HFFc6 (cell line): ENCODE data around the gene ZNF778. TPM values are rescaled to one million over a fixed set of nuclear protein-coding genes. Genes with fewer than 3 reads are reported as not detected.
"Not testable (repeated sequence)": the region's sequence is repeated elsewhere in the genome, so short reads cannot be mapped to it uniquely, and the experiment has no call there.

Experiments used
- DNase-seq: peaks from one replicate; pipeline ENCODE4 v3.0.0-alpha.2; 2018
- H3K27ac Mint-ChIP-seq: 2 replicates; pipeline ENCODE4 v1.8.0; 2020; ENCODE audit warnings: mild to moderate bottlenecking, mixed read lengths
- H3K27me3 Mint-ChIP-seq: 2 replicates; pipeline ENCODE4 v1.8.0; 2021; ENCODE audit warnings: mild to moderate bottlenecking, moderate library complexity, mixed read lengths; ENCODE audit not compliant: insufficient read depth
- H3K36me3 Mint-ChIP-seq: 2 replicates; pipeline ENCODE4 v1.8.0; 2021; ENCODE audit warnings: low read depth, mixed read lengths
- H3K4me1 Mint-ChIP-seq: 2 replicates; pipeline ENCODE4 v1.8.0; 2020; ENCODE audit warnings: low read depth, mixed read lengths
- H3K4me3 Mint-ChIP-seq: 2 replicates; pipeline ENCODE4 v1.8.0; 2020; ENCODE audit warnings: mild to moderate bottlenecking, moderate library complexity, mixed read lengths
- H3K9me3 Mint-ChIP-seq: 2 replicates; pipeline ENCODE4 v1.8.0; 2020; ENCODE audit warnings: mild to moderate bottlenecking, mixed read lengths
- CTCF ChIP-seq: fragments of 200-600 bp; sonication (generic); IDR thresholded peaks from 2 replicates; pipeline ENCODE4 v1.5.0; 2021; ENCODE audit warnings: antibody characterized with exemption, mild to moderate bottlenecking
- total RNA-seq, 6 experiments: library from RNA; stranded (reverse); fragmentation: NEBNext Ultra II Directional; extraction: Animal tissue kit (Norgen Biotek cat#: 25700); gene quantifications; 2 replicates in 1 of 6; 3 replicates in 5 of 6; pipeline ENCODE4 v1.2.3, GENCODE V29; 2021

ZNF778 gene
- total RNA-seq, 6 experiments from 2014 or later: 6.8 to 8.1 (median 7.5) TPM

- Mint-ChIP-seq H3K4me3 (no peak overlapping the region), H3K27ac (no peak overlapping the region), H3K36me3 (peaks cover 8% of the 10 kb centered on the region), H3K4me1 (peaks cover 16% of the 10 kb centered on the region), H3K9me3 (no peaks in the 10 kb centered on the region), H3K27me3 (peaks cover 10% of the 10 kb centered on the region)
- no peak for DNase-seq
- TF ChIP-seq CTCF: no peak
Observed at GRCh38 chr16:89265647-89266046, 48.1 kb downstream of the ZNF778 start.

GRCh38 chr16:89266521-89267134 is 49.1 kb downstream of the ZNF778 start:
- H3K9me3 Mint-ChIP-seq: no peaks in the 10 kb centered on the region
- H3K4me1 Mint-ChIP-seq: peaks cover 16% of the 10 kb centered on the region
- peaks cover 10% of the 10 kb centered on the region for H3K27me3 Mint-ChIP-seq
- no peak for DNase-seq
- peak overlapping the region; percentile 11; the same call in 1 of the 2 replicates for H3K27ac Mint-ChIP-seq
- TF ChIP-seq CTCF: no peak
- no peak overlapping the region for H3K4me3 Mint-ChIP-seq
- H3K36me3 Mint-ChIP-seq: peaks cover 12% of the 10 kb centered on the region

GRCh38 chr16:89267746-89268145 is 50.2 kb downstream of the ZNF778 start:
- not testable (repeated sequence) for H3K27ac Mint-ChIP-seq, DNase-seq, H3K9me3 Mint-ChIP-seq, H3K4me3 Mint-ChIP-seq
- H3K4me1 Mint-ChIP-seq: peaks cover 16% of the 10 kb centered on the region
- peaks cover 23% of the 10 kb centered on the region for H3K36me3 Mint-ChIP-seq
- peaks cover 11% of the 10 kb centered on the region for H3K27me3 Mint-ChIP-seq

- Mint-ChIP-seq H3K27me3 (peaks cover 11% of the 10 kb centered on the region), H3K9me3 (no peaks in the 10 kb centered on the region), H3K36me3 (peaks cover 31% of the 10 kb centered on the region), H3K4me1 (peaks cover 16% of the 10 kb centered on the region), H3K4me3 (no peak overlapping the region), H3K27ac (no peak overlapping the region)
- TF ChIP-seq CTCF: no peak
- no peak for DNase-seq
Observed at GRCh38 chr16:89268585-89268984, 51.1 kb downstream of the ZNF778 start.

GRCh38 chr16:89268987-89269735 is 51.7 kb downstream of the ZNF778 start:
- Mint-ChIP-seq H3K27ac (peak overlapping the region; percentile 59), H3K4me3 (no peak overlapping the region; the same call in 1 of the 2 replicates), H3K36me3 (peaks cover 35% of the 10 kb centered on the region), H3K27me3 (peaks cover 17% of the 10 kb centered on the region), H3K9me3 (no peaks in the 10 kb centered on the region), H3K4me1 (peaks cover 16% of the 10 kb centered on the region)
- DNase-seq: peak; percentile 31
- no peak for TF ChIP-seq CTCF
